ENCODE measurements around the gene SP3. TPM values are rescaled to one million over a fixed set of nuclear protein-coding genes. Genes with fewer than 3 reads are reported as not detected.

SP3 gene
- total RNA-seq, 1 donor from 2014 or later, result 79.9 TPM

GRCh38 chr2:173860566-173860965 is 104.6 kb downstream of the SP3 start:
- no peak overlapping the region for H3K4me3 Mint-ChIP-seq (ENCODE audit: unreplicated experiment)
- no peak overlapping the region for H3K27ac Mint-ChIP-seq (ENCODE audit: unreplicated experiment)
- no peak for DNase-seq
- TF ChIP-seq, protein P1, sequence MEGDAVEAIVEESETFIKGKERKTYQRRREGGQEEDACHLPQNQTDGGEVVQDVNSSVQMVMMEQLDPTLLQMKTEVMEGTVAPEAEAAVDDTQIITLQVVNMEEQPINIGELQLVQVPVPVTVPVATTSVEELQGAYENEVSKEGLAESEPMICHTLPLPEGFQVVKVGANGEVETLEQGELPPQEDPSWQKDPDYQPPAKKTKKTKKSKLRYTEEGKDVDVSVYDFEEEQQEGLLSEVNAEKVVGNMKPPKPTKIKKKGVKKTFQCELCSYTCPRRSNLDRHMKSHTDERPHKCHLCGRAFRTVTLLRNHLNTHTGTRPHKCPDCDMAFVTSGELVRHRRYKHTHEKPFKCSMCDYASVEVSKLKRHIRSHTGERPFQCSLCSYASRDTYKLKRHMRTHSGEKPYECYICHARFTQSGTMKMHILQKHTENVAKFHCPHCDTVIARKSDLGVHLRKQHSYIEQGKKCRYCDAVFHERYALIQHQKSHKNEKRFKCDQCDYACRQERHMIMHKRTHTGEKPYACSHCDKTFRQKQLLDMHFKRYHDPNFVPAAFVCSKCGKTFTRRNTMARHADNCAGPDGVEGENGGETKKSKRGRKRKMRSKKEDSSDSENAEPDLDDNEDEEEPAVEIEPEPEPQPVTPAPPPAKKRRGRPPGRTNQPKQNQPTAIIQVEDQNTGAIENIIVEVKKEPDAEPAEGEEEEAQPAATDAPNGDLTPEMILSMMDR (IDR thresholded peaks at IDR 0.05; ENCODE audit: partially characterized antibody, unreplicated experiment), result no peak
- H3K36me3 Mint-ChIP-seq (ENCODE audit: unreplicated experiment), result no peaks in the 10 kb centered on the region
- H3K9me3 Mint-ChIP-seq (ENCODE audit: unreplicated experiment), result no peaks in the 10 kb centered on the region
- H3K4me1 Mint-ChIP-seq (ENCODE audit: low read depth, unreplicated experiment), result peaks cover 16% of the 10 kb centered on the region
- H3K27me3 Mint-ChIP-seq (ENCODE audit: unreplicated experiment), result peaks cover 2% of the 10 kb centered on the region

GRCh38 chr2:173860082-173860481 is 105.1 kb downstream of the SP3 start:
- DNase-seq, result no peak
- TF ChIP-seq, protein P1 (IDR thresholded peaks at IDR 0.05; ENCODE audit: partially characterized antibody, unreplicated experiment), result no peak
- no peaks in the 10 kb centered on the region for H3K36me3 Mint-ChIP-seq (ENCODE audit: unreplicated experiment)
- H3K9me3 Mint-ChIP-seq (ENCODE audit: unreplicated experiment), result no peaks in the 10 kb centered on the region
- no peak overlapping the region for H3K27ac Mint-ChIP-seq (ENCODE audit: unreplicated experiment)
- H3K4me3 Mint-ChIP-seq (ENCODE audit: unreplicated experiment), result no peak overlapping the region
- H3K4me1 Mint-ChIP-seq (ENCODE audit: low read depth, unreplicated experiment), result peaks cover 20% of the 10 kb centered on the region
- H3K27me3 Mint-ChIP-seq (ENCODE audit: unreplicated experiment), result peaks cover 2% of the 10 kb centered on the region

DNA sequence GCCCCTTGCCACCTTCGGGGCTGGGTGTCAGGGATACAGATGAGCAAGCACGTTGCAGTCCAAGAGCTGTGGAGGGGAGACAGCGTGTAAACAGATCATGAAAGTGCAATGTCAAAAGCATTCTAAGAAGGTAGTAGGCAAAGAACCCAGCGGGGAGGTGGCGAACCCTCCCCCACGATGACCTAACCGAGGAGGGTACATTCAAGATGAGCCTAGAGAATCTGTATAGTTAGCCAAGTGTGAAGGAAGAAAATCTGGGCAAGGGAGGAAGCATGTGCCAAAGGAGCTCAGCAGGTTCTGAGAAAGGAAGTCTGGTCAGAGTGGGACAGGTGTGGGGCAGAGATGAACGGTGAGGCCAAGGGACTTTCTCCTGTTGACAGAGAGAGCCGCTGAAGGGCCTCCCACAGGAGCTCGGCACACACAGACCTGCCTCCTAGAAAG is 106.9 kb downstream of the SP3 start:
- H3K4me1 Mint-ChIP-seq (ENCODE audit: low read depth, unreplicated experiment), result peaks cover 30% of the 10 kb centered on the region
- peak overlapping the region; percentile 0 for H3K27ac Mint-ChIP-seq (ENCODE audit: unreplicated experiment)
- DNase-seq, result no peak
- peaks cover 2% of the 10 kb centered on the region for H3K27me3 Mint-ChIP-seq (ENCODE audit: unreplicated experiment)
- TF ChIP-seq, protein P1 (IDR thresholded peaks at IDR 0.05; ENCODE audit: partially characterized antibody, unreplicated experiment), result no peak
- no peaks in the 10 kb centered on the region for H3K9me3 Mint-ChIP-seq (ENCODE audit: unreplicated experiment)
- H3K36me3 Mint-ChIP-seq (ENCODE audit: unreplicated experiment), result no peaks in the 10 kb centered on the region
- no peak overlapping the region for H3K4me3 Mint-ChIP-seq (ENCODE audit: unreplicated experiment)
